Endometrium (tissue), 2 donors: ENCODE data around the gene PPP2R2C.

Source experiments
- FAIRE-seq: peaks from 2 replicates; lab custom pipeline; 2012; peaks lifted over from hg19 to GRCh38; lab: Jason Lieb, UNC
- donor health status: control.
- donor health status: control.

PPP2R2C gene

GRCh38 chr4:6494431-6495295, 22.2 kb upstream of the PPP2R2C start:
- FAIRE-seq, result no peak

GRCh38 chr4:6493658-6494304, 21.4 kb upstream of the PPP2R2C start:
- no peak for FAIRE-seq

- no peak for FAIRE-seq
Measured at GRCh38 chr4:6492861-6493657, 20.6 kb upstream of the PPP2R2C start.

- FAIRE-seq, result no peak
Measured at GRCh38 chr4:6492027-6492590, 19.7 kb upstream of the PPP2R2C start.

GRCh38 chr4:6491235-6491634, 18.8 kb upstream of the PPP2R2C start:
- no peak for FAIRE-seq

GRCh38 chr4:6489927-6490326, 17.5 kb upstream of the PPP2R2C start:
- FAIRE-seq, result no peak

- no peak for FAIRE-seq
Measured at GRCh38 chr4:6487466-6487865, 15.1 kb upstream of the PPP2R2C start.

- FAIRE-seq, result no peak
Measured at GRCh38 chr4:6480534-6481088, 8.2 kb upstream of the PPP2R2C start.

GRCh38 chr4:6478546-6479220, 6.3 kb upstream of the PPP2R2C start:
- no peak for FAIRE-seq

GRCh38 chr4:6476893-6477292, 4.5 kb upstream of the PPP2R2C start:
- no peak for FAIRE-seq

GRCh38 chr4:6475492-6476020, 3.1 kb upstream of the PPP2R2C start:
- FAIRE-seq, result no peak

- no peak for FAIRE-seq
Measured at GRCh38 chr4:6474705-6475457, 2.5 kb upstream of the PPP2R2C start.

GRCh38 chr4:6474053-6474568, 1.7 kb upstream of the PPP2R2C start:
- FAIRE-seq, result no peak

- no peak for FAIRE-seq
Measured at GRCh38 chr4:6473264-6474052, 1.0 kb upstream of the PPP2R2C start.

GRCh38 chr4:6472008-6472386, 417 bp downstream of the PPP2R2C start:
- no peak for FAIRE-seq

- no peak for FAIRE-seq
Measured at GRCh38 chr4:6471307-6472007, 957 bp downstream of the PPP2R2C start.

GRCh38 chr4:6470502-6471306, 1.7 kb downstream of the PPP2R2C start:
- no peak for FAIRE-seq

GRCh38 chr4:6469898-6470501, 2.4 kb downstream of the PPP2R2C start:
- FAIRE-seq, result no peak
